ENCODE data around the gene HSPA12B. TPM values are rescaled to one million over a fixed set of nuclear protein-coding genes. Genes with fewer than 3 reads are reported as not detected.

Gene HSPA12B
- total and polyA plus RNA-seq, 2 of the 4 experiments (the other 2 are of a cell fraction), result not detected

DNA sequence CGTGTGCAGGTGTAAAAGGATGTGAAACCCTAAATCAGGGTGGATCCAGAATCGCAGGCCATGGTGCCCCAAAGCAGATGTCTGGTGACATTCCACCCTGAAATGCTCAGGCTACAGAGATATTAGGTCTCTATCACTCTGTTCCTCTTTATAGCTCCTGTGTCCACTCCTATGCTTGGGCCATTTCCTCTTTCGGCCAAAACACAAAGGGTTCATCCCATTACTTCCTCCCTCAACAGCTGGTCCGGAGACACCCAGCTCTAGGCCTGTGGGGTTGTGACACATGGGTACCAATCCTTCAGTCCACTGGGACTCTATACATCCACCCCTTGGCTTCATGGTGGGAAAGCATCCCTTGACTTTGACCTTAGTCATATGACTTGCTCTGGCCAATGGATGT lies 18.4 kb upstream of the HSPA12B start:
- Histone ChIP-seq H3K36me3 (ENCODE audit: control insufficient read depth, insufficient read depth, low read length) (no peaks in the 10 kb centered on the region), H3K4me1 (ENCODE audit: control insufficient read depth, insufficient read depth, low read length) (no peaks in the 10 kb centered on the region), H4K8ac (ENCODE audit: low read depth in 2 of 2, low read length in 2 of 2) (no peak overlapping the region), H2BK20ac (ENCODE audit: low read depth, low read length) (no peak overlapping the region), H3K18ac (ENCODE audit: low read depth, low read length) (no peak overlapping the region), H2AK5ac (ENCODE audit: low read depth, low read length) (no peak overlapping the region), H2AFZ (replicated peaks; ENCODE audit: low read length, poor library complexity) (no peak overlapping the region), H4K20me1 (ENCODE audit: insufficient read depth, low read length) (no peaks in the 10 kb centered on the region), H4K91ac (ENCODE audit: insufficient read depth, low read depth, low read length) (no peak overlapping the region), H3K9ac (ENCODE audit: low read depth, low read length) (no peak overlapping the region), H3K14ac (replicated peaks; ENCODE audit: low read depth, low read length) (no peak overlapping the region; the same call in 1 of the 2 replicates), H3K4ac (ENCODE audit: low read depth, low read length) (no peak overlapping the region), H4K5ac (ENCODE audit: low read depth, low read length) (no peak overlapping the region), H3K23ac (ENCODE audit: low read depth, low read length) (no peak overlapping the region), H3K9me3 (ENCODE audit: control insufficient read depth, insufficient read depth, low read length) (no peaks in the 10 kb centered on the region), H3K27ac (ENCODE audit: insufficient read depth, low read length) (no peak overlapping the region), H2BK15ac (ENCODE audit: low read depth, low read length) (no peak overlapping the region), H3K4me3 (ENCODE audit: insufficient read depth, low read depth, low read length) (no peak overlapping the region), H3K79me1 (ENCODE audit: low read depth in 1 of 2, low read length in 2 of 2) (no peaks in the 10 kb centered on the region), H2AK9ac (replicated peaks; ENCODE audit: low read depth, low read length, poor library complexity) (peak overlapping the region; percentile 16), H2BK120ac (ENCODE audit: low read depth, low read length) (no peak overlapping the region), H3K27me3 (ENCODE audit: control insufficient read depth, insufficient read depth, low read length) (peaks cover 8% of the 10 kb centered on the region), H3K9me1 (ENCODE audit: insufficient read depth, low read length) (no peaks in the 10 kb centered on the region), H3K56ac (ENCODE audit: extremely low read depth, insufficient read depth, low read length) (no peak overlapping the region), H3K4me2 (ENCODE audit: low read depth, low read length) (no peak overlapping the region), H2BK5ac (ENCODE audit: low read depth, low read length, poor library complexity, severe bottlenecking) (no peak overlapping the region)
- no TSS peak for BruUV-seq (replicated peaks)
- WGBS, 2 experiments (ENCODE audit: extremely low coverage in 2 of 2, insufficient read length in 1 of 2), result no CpG with 5 or more reads among the region's 4 CpGs
- in situ Hi-C loops (cut with MboI; ENCODE audit: low sequenced_read_pairs) (no loop called here), intact Hi-C loops (cut with micrococcal nuclease) (no loop called here), dilution Hi-C loops (cut with HindIII; ENCODE audit: low sequenced_read_pairs, unreplicated experiment) (no loop called here)
- no peak for TF ChIP-seq RCOR1 (IDR thresholded peaks at IDR 0.05; ENCODE audit: insufficient replicate concordance, low read length)
- TF ChIP-seq MAFK (IDR thresholded peaks at IDR 0.05; ENCODE audit: low read depth, low read length), result no peak
- no peak for TF ChIP-seq CEBPB (IDR thresholded peaks at IDR 0.05; ENCODE audit: low read depth, low read length)
- no peak for TF ChIP-seq CHD1 (IDR thresholded peaks at IDR 0.05; ENCODE audit: low read depth, low read length)
- no peak for TF ChIP-seq RAD21 (IDR thresholded peaks at IDR 0.05; ENCODE audit: low read length)
- no peak for TF ChIP-seq SMC3 (IDR thresholded peaks at IDR 0.05; ENCODE audit: low read depth, low read length)
- no peak for TF ChIP-seq POLR2A (IDR thresholded peaks at IDR 0.05; ENCODE audit: low read depth, low read length)
- no peak for TF ChIP-seq MXI1 (IDR thresholded peaks at IDR 0.05; ENCODE audit: borderline replicate concordance, low read depth, low read length)
- TF ChIP-seq NFE2L2 (IDR thresholded peaks at IDR 0.05; ENCODE audit: low read depth, low read length), result no peak
- TF ChIP-seq BHLHE40 (IDR thresholded peaks at IDR 0.05; ENCODE audit: low read depth, low read length), result no peak
- TF ChIP-seq, protein P1, sequence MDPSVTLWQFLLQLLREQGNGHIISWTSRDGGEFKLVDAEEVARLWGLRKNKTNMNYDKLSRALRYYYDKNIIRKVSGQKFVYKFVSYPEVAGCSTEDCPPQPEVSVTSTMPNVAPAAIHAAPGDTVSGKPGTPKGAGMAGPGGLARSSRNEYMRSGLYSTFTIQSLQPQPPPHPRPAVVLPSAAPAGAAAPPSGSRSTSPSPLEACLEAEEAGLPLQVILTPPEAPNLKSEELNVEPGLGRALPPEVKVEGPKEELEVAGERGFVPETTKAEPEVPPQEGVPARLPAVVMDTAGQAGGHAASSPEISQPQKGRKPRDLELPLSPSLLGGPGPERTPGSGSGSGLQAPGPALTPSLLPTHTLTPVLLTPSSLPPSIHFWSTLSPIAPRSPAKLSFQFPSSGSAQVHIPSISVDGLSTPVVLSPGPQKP (IDR thresholded peaks at IDR 0.05; ENCODE audit: borderline replicate concordance, low read depth, low read length), result no peak
- no peak for TF ChIP-seq RFX5 (IDR thresholded peaks at IDR 0.05; ENCODE audit: low read depth, low read length)
- TF ChIP-seq FOS (IDR thresholded peaks at IDR 0.05; ENCODE audit: low read depth, low read length), result no peak
- no peak for TF ChIP-seq CTCF (conservative IDR thresholded peaks at IDR 0.05; ENCODE audit: low read depth, low read length)
- ChIA-PET CTCF (no interaction called here), POLR2A (ENCODE audit: unreplicated experiment) (no interaction called here)
- ATAC-seq (ENCODE audit: low read depth) (no peak), DNase-seq (no peak)

Data from IMR-90 (cell line).